Measurements from ENCODE around the gene USP49.

USP49 gene

GRCh38 chr6:41901882-41902519 lies 6.8 kb upstream of the USP49 start:
- TF ChIP-seq MYC (IDR thresholded peaks at IDR 0.05; ENCODE audit: low read depth, low read length): no peak
- TF ChIP-seq CTCF (IDR thresholded peaks at IDR 0.05; ENCODE audit: low read depth, low read length): peak; percentile 71
- no peak overlapping the region for H3K4me3 ChIP-seq (ENCODE audit: low read depth, low read length)
- peak; percentile 69 for DNase-seq (ENCODE audit: low read depth)

GRCh38 chr6:41900861-41901260 lies 5.7 kb upstream of the USP49 start:
- TF ChIP-seq MYC (IDR thresholded peaks at IDR 0.05; ENCODE audit: low read depth, low read length) (no peak), CTCF (IDR thresholded peaks at IDR 0.05; ENCODE audit: low read depth, low read length) (no peak), POLR2A (IDR thresholded peaks at IDR 0.05; ENCODE audit: extremely low read depth, insufficient read length) (no peak)
- no peak overlapping the region for H3K4me3 ChIP-seq (ENCODE audit: low read depth, low read length)
- no peak for DNase-seq (ENCODE audit: low read depth)

GRCh38 chr6:41896281-41896680 lies 1.1 kb upstream of the USP49 start:
- TF ChIP-seq POLR2A (IDR thresholded peaks at IDR 0.05; ENCODE audit: extremely low read depth, insufficient read length) (no peak), CTCF (IDR thresholded peaks at IDR 0.05; ENCODE audit: low read depth, low read length) (no peak), MYC (IDR thresholded peaks at IDR 0.05; ENCODE audit: low read depth, low read length) (no peak), MAX (IDR thresholded peaks at IDR 0.05; ENCODE audit: low read depth, low read length) (no peak)
- DNase-seq (ENCODE audit: low read depth): no peak
- peak overlapping the region; percentile 77 for H3K4me3 ChIP-seq (ENCODE audit: low read depth, low read length)

GRCh38 chr6:41894366-41895299 lies 542 bp downstream of the USP49 start:
- peak overlapping the region; percentile 91 for H3K4me3 ChIP-seq (ENCODE audit: low read depth, low read length)
- DNase-seq (ENCODE audit: low read depth): peak; percentile 22
- TF ChIP-seq MAX (IDR thresholded peaks at IDR 0.05; ENCODE audit: low read depth, low read length) (no peak), POLR2A (IDR thresholded peaks at IDR 0.05; ENCODE audit: extremely low read depth, insufficient read length) (no peak), MYC (IDR thresholded peaks at IDR 0.05; ENCODE audit: low read depth, low read length) (no peak)

- DNase-seq (ENCODE audit: low read depth): no peak
- TF ChIP-seq CTCF (IDR thresholded peaks at IDR 0.05; ENCODE audit: low read depth, low read length) (no peak), MAX (IDR thresholded peaks at IDR 0.05; ENCODE audit: low read depth, low read length) (no peak), MYC (IDR thresholded peaks at IDR 0.05; ENCODE audit: low read depth, low read length) (no peak), POLR2A (IDR thresholded peaks at IDR 0.05; ENCODE audit: extremely low read depth, insufficient read length) (no peak)
- no peak overlapping the region for H3K4me3 ChIP-seq (ENCODE audit: low read depth, low read length)
Measured at GRCh38 chr6:41892921-41893564, 2.1 kb downstream of the USP49 start.

- no peak for TF ChIP-seq CTCF (IDR thresholded peaks at IDR 0.05; ENCODE audit: low read depth, low read length)
- TF ChIP-seq MYC (IDR thresholded peaks at IDR 0.05; ENCODE audit: low read depth, low read length): no peak
- no peak for TF ChIP-seq POLR2A (IDR thresholded peaks at IDR 0.05; ENCODE audit: extremely low read depth, insufficient read length)
- TF ChIP-seq MAX (IDR thresholded peaks at IDR 0.05; ENCODE audit: low read depth, low read length): no peak
- no peak overlapping the region for H3K4me3 ChIP-seq (ENCODE audit: low read depth, low read length)
- DNase-seq (ENCODE audit: low read depth): no peak
Measured at GRCh38 chr6:41887331-41887751, 7.8 kb downstream of the USP49 start.
